Suppressor macrophage treated with lipopolysaccharide for 1 hour (primary cell): ENCODE results near the gene LASP1NB.
A peak's percentile ranks its signal among the peaks of the same experiment; 100 is the strongest.

Source experiments
- DNase-seq, 3 donors: peaks; one replicate each; pipeline ENCODE4 v3.0.0-alpha.2; 2020 to 2022

The LASP1NB gene

DNA sequence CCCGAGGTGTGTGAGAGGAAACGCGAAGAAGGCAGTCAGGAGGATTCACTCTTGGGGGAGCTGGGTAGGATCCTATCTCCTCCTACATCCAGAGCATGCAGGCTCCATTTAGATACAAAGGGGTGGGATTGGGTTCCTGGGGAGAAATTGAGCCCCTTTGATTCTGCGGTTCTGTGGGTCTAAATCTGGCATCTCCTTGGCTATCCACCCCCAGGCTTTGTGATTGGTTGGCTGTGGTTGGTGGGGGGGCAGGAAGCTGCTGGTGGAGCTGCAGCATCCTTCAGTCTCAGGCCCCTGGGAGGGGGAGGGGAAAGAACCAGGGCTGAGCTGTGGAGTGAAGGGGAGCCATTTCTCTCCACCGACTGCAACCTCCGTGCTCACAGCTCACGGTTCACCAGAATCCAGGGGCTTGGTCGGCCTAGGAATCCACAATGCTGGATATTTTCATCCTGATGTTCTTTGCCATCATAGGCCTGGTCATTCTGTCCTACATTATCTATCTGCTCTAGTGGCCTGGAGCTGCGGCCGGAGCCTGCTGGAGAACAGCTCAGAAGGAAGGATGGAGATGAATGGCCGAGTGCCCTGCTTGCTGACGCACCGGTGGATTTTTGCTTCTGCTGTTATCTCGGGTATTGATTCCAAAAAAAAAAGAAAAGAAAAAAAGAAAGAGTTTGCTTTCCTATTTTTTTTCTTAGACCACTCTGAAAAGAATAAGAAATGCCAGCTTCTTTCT, at the start of gene LASP1NB:
Gene LASP1NB (plus strand): TSS at position 352 of the 733 bp plus-strand sequence.
- DNase-seq = no peak

DNA sequence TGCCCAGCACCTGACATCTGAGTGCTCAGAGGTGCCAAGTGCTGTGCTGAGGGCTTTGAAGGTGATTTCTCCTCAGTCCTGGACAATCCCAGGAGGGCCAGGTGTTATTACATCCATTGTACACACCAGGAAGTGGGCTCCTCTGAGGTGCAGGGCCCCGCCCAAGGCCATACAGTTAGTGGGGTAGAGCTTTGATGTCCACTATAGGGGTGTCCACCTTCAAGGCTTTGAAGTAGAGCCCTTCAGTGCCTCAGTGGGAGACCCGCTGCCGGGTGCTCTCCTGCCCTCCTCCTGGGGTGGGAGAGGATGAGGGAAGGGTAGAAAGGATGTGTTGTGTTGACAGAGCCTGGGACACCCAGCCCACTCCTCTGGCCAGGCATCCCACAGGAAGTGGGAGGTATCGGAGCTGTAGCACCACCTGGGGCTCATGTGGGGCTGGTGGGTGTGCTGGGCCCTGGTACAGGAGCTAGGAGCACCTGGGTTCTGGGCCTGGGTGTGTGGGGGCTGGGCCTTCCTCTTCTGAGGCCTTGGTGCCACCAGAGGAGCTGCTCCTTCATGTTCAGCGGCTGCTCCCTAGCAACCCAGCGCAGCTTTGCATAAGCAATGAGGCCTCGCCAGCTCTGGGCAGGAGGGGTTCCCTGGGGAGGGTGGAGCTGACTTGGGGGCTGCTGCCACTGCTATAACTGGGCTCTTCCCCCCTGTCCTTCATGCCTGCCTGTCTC, 48.1 kb upstream of the LASP1NB start:
- no peak for DNase-seq

DNA sequence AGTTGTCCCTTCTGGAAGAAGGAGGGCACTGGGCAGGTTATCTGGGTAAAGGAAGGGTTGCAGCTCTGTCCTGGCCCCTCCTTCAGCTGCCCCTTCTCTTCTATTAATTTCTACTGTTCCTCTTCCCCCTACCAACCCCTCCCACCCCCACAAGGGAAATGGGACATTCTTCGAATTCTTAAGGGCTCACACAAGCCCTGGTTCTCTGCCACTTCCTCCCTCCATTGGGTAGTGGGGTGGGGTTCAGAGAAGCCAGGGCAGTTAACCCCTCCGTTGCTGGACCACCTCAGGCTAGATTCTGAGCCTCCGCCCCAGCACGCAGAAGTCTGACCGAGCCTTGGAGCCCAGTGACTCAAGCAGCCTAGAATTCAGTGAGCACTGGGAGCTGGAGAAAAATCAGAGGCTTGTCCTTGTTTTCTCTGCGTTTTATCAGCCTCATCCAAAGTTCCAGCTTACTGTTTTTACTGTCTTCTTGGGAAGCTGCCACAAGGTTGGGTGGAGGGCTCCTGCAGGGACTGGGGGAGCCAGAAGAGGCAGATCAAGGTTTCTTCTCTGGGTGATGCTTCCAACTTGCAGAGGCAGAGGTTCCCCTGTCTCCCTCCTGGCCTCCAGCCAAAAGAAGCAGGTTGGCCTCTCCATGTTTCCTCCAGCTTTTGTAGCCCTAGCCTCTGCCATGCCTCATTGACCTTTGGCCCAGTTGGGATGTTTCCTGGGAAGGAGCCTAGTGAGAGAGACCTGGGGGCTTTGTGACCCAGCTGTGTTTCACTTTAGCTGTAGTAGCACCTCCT, 45.3 kb upstream of the LASP1NB start:
- peak in 2 of 3 donors; percentile 15 to 34 for DNase-seq

DNA sequence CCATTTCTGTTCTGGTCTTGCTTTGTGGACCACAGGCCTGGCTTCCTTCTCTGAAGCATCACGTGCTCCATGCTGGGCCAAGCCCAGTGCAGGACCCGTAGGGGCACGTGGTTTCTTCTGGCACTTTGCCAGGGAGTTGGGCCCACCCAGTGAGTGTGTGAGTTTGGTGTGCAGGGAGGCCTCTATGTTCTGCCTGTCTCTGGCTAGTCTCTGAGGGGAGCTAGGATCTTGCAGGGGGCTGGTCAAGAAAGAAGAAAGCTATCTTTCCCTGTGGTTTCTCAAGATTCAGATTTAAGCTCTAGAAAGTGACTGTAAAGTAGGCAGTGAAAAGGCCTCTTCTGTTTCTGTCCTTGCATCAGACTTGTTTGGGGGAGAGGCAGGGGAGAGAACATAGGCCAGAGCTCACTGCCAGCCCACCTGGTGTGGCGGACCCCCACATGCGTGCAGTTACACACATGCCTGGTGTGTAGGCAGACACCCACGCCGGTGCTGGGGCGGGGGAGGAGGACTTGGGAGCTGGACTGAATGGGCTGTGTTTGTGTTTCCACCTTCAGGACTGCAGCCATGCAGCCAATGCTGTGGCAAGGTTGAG, 43.7 kb upstream of the LASP1NB start:
- peak in 2 of 3 donors; percentile 48 to 51 for DNase-seq

DNA sequence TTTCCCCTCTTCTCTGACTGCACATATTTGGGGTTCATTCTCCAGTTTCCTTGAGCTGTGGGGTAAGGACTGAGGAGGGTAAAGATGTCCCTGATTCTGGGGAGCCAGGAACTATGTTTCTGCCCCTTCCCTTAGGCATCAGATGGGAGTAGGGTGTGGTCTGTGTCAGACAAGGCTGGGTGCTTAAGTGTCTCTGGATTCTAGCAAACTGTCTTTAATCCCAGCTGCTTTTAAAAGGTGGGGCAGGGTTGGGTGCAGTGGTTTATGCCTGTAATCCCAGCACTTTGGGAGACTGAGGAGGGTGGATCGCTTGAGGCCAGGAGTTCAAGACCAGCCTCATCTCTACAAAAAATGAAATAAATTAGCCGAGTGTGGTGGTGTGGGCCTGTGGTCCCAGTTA, 42.5 kb upstream of the LASP1NB start:
- DNase-seq = no peak

DNA sequence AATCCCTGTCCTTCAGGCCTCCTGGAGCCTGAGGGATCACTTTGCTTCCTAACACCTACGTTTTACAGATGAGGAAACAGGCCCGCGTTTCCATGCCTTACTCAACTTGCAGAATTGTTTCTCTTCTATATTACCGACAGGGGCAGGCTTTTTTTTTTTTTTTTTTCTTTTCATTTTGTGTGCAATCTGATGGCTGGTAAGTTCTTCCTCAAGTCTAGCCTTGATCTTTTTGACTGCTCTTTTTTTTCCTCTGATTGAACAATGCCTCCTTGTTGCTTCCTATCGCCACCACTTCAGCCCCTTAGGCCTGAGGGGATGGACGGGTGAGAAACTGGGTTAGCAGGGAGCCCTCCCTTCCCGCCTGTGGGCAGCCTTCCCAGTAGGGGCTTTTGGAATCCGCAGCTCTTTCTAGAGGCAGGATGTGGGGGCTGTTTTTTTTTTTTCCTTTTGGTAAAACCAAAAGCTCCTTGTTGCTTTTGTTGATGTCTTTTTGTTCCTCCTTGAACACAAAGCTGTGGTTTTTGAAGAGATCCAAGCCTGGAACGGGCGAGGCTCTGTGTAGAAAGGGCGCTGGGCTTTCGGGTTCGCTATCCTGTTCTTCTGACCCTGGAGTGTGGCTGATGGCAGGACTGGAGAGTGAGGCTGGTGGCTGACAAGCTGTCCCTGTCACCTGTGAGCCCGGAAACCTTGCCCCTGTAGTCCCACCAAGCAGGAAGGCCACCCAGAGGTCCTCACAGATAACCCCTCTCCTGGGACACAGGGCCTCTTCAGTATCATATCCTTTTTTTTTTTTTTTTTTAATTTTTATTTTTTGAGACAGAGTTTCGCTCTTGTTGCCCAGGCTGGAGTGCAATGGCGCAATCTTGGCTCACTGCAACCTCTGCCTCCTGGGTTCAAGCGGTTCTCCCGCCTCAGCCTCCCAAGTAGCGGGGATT, 41.6 kb upstream of the LASP1NB start:
- peak; percentile 66 to 77 (median 75) for DNase-seq

DNA sequence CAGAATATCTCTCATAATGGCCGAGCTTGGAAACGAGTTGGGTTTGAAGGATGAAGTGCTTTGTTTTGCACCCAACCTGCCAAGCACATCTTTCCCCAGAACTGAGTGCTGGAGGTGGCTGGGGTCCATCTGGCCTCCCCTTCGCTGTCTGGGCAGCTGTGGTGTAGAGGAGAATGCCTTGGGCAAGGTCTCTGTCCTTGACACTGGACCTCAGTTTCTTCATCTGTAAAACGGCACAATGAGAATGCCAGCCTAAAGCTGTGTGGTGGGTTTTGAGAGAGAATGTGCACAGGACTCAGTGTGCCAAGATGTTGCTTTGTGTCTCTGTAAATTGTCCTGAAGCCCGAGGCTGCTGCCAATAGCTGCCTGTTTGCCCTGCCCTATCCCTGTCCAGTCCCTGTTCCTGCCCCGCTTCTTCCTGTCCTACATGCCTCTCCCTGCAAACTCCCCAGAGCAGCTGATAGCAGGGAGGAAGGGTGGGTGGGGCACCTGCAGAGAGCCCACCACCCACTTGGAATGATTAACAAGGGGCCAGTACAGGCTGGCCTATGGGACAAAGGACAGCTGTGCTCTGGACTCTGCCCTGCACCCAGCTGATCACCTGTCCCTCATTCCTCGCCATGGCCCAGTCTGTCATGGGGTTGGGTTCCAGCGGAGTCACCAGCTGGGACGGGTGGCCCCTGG, 40.2 kb upstream of the LASP1NB start:
- no peak for DNase-seq

DNA sequence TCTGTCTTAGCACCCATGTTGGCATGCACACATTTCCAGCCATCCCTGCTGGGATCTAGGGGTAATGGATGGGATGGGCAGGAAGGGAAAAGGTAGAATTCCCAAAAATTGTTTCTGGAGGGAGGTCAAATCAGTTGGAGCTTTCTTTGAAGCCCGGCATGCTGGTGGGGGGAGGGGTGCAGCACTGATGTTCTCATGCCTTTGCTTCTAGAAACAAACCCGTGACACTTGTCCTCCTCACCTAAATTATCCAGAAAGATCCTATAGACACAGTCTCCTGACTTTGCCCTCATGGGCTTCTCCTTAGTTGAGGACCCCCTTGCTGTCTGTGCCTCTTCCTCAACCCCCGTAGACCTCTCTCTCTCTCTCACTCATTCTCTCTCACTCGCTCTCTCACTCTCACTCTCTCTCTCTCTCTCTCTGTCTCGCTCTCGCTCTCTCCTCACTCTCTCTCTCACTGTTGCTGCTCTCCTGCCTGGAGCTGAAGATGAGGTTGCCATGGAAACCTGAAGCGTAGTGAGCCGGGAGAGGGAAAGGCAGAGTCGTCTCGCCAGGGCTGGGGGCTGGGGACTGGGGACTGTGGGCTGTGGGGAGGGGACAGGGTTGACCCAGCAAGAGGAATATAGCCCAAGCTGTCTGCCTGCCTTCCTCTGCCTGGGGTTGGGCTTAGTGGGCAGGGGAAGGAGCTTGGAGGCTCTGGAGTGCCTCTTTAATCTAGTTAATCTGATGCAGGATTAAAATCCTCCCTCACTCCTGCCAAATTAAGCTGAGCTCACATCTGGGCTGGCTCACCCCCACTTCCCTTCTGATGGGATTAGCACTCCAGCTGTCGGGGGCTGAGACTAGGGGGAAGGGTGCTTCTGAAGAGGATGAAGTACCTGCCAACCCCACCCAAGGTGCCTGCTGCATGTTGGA, 39.4 kb upstream of the LASP1NB start:
- no peak for DNase-seq

DNA sequence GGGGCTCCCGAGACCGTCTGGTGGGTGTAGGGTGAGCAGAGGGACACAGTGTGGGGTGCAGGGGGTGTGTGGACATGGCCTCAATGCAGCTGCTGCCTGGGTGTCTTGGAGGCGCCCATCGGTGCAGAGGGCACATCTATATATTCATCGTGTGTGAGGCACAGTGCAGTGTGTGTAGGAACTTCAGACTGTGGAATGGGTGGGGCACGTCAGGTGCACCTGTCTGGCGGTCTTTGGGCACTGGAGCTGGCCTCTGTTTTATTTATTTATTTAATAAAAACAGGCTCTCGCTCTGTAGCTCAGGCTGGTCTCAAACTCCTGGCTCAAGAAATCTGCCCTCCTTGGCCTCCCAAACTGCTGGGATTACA, 38.8 kb upstream of the LASP1NB start:
- no peak for DNase-seq

DNA sequence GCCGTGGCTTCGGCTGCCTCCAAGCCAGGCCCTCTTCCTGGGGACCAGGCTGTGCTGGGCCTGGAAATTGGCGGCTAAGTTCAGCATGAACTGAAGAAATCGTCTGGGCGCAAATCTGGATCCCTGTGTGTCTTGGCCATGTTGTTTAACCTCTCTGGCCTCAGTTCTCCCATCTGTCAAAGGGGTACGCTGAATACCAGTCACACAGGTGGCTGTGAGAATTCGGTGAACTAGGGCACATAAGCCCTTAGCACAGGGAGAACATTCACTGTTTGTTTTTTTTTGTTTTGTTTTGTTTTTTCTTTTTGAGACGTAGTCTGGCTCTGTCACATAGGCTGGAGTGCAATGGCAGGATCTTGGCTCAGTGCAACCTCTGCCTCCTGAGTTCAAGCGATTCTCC, 36.6 kb upstream of the LASP1NB start:
- DNase-seq = no peak

DNA sequence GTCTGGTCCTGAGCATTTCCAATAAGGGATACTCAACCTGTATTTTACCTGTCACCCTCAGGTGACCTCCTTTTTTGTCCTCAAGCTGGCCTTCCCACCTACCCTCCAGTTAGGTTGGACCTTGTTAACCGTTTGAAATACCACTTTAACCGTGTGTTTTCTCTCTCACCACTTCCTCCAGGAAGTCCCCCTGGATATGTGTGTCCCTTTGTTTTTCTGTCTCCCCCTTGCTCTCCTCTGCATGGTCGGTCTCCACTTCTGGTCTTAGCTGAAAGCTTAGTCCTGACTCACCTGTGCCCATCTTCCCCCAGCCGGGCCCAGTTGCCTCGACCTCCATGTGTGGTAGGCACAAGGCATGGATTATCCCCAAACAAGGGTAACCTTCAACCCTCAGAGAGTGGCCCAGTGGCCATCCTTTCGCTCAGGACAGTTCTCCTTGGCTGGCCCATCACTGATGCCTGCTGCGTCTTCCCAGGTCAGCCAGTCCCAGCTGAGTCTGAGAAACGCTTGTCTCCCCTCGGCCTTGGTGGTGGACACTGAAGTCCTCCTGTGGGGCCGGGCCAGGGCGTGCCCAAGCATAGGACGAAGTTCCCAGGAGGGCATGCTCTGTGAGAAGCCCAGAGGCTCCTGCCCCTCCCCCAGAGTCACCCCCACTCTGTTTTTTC, 35.5 kb upstream of the LASP1NB start:
- no peak for DNase-seq

DNA sequence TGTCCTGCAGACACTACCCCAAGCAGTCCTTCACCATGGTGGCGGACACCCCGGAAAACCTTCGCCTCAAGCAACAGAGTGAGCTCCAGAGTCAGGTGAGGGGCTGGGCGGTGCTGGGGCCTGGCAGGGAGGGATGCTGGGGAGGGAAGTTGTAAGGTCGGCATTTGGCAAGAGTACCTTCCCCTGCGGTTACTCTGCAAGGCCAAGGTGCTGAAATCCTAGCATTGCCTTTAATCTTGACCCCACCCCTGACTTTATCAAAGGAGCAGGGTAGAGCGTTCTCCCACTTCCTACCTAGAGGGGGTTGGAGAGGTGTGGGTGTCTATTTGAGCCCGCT, 35.0 kb upstream of the LASP1NB start:
- DNase-seq = no peak

DNA sequence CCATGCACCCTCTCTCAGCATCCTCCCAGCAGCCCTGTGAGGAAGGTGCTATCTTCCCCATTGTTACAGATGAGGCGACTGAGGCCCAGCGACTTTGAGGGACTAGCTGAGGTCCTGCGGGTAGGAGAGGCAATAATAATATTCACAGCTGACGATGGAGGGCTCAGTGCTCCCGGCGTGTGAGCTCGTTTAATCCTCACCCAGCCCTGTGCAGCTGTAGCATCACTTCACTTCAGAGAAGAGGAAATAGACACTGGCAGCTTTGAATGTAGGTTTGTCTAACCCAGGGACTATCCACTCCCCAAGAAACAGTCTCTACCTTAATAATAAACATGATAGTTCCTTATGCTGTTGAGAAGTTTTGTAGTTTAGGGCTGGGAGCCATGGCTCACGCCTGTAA, 34.0 kb upstream of the LASP1NB start:
- no peak for DNase-seq

DNA sequence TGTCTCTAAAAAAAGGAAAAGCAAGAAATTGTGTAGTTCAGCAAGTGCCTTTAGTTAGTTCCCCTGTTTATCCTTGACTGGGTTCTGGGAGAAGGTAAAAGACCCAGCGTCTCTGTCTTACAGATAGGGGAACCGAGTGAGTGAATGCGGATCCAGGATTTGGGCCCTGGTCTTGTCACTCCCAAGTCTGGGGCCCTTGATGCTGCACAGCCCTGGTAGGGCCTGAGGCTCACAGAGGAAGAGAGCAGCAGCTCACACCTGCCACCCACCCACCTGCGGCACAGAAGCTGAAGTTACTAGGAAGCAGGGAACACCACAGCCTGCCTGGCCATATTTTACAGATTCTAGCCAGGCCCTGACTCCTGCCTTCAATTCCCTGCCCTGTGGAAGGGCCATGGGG, 33.3 kb upstream of the LASP1NB start:
- no peak for DNase-seq

DNA sequence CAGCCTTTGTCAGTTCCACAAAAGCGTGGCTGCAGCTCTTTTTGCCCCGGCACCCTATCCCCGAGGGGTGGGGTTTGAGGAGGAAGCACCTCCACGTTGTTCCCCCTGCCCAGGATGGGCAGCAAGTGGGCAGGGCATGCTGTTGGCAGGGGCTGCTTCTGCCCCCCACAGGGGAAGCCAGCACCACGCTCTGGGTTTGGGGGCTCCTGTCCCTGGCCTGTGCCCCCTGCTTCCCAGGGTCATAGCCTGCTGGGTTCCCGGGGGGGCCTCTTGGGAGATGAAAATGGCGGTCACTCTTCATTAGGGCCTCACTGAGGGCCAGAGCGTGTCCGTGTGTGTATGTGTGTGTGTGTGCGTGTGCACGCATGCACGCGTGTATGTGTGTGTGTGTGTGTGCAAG, 32.8 kb upstream of the LASP1NB start:
- DNase-seq = no peak

DNA sequence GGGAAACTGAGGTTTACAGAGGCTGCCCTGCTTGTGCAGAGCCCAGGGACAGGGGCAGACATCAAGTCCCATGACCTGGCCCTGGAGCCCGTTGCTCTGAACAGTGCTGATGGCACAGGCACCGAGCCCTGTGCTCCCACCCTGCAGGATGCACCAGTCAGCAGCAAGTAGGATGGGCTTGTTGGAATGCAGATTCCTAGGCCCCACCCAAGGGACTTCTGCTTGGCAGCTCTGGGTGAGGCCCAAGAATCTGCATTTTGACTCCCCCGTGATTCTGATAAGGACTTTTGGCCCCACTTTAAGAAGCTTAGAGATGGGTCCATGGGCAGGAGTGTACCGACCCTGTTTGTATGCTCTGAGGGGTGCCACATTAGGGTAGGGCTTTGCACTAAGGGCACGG, 32.3 kb upstream of the LASP1NB start:
- DNase-seq = no peak

DNA sequence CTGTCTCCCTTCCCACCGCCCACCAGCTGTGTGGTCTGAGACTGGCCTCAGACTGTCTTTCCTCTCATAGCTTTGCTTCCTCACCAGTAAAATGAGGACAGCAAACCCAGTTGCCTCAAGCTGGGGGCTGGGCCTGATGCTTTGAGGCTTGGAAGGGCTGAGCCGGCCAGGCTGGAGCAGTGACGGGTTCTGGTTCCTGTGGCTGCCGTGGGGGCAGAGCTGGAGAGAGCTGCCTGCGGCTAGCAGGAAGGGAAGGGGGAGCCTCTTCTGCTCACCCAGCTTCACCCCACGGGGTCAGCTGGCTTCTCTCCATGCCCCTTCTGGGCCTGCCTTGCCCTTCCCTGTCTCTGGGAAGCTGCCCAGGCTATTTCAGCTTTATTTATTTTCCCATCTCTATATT, 31.8 kb upstream of the LASP1NB start:
- peak; percentile 76 to 81 (median 77) for DNase-seq

DNA sequence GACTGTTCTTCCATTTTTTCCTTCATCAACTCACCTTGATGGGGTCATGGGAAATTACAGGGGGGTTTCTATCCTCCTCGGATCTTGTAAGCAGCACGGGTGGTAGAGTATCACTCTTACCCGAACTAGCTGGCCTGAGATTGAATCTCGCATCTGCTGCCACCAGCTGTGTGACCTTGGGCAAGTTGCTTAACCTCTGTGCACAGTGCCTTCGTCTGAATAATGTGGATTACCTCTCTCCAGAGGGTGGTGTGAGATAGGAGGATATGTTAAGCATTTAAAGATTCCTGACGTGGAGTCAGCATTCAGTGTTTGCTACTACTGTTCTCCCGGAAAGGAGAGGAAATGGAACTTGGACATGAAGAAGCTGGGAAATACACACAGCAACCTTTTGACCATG, 31.1 kb upstream of the LASP1NB start:
- DNase-seq = no peak

DNA sequence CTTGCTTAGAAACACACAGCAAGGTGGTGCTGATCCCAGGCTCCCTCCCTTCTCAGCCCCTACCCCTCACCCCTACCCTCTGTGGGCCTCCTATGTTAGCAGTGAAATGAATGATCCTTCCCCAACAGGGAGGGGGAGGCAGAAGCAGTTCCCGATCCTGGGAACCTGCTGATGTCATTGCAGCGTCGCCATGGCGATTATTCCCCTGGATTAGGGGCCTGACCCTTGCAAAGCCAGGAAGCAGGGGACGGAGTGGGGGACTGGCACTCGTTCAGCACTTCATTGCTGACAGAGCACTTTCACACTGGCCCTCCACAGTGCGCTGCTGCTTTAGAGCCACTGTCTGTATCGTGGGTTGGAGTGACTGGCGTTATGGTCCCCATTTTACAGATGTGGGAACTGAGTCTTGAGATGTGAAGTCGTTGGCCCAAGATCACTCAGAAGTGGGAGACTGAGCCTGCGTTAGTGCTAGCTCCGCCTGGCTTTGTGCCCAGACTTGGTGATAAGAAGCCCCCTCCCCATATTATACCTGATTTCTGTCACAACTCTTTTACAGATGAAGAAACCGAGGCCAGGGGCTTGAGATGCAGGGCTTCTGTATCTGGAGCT, 29.0 kb upstream of the LASP1NB start:
- no peak for DNase-seq

DNA sequence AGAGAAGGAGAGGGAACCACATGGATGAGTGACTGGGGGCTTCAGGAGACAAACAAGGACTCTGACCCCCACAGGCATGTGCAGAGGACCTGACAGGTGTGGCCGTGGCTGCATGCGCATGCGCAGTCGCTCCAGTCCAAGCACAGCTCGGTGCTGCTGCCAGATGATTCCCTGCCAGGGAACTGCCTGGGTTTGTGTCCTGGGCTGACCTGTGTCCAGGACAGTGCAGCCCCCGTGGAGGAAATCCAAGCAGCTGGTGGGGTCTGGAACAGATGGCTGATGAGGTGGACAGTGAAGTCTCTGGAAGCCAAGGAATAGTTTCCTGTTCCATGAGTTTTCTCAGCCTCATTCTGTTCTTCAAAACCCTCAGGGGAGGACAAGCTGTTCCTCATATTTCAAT, 28.2 kb upstream of the LASP1NB start:
- DNase-seq = no peak
